HG03039 (cell line): ENCODE data around the gene NOS1AP.
"Not testable (repeated sequence)": the region's sequence is repeated elsewhere in the genome, so short reads cannot be mapped to it uniquely, and the experiment has no call there.

Experiments
- ATAC-seq: cut with Tn5 transposase; IDR thresholded peaks from one replicate; pipeline ENCODE4 v1.9.1; 2021; ENCODE audit warnings: mild to moderate bottlenecking, moderate library complexity; ENCODE audit not compliant: unreplicated experiment

NOS1AP gene

GRCh38 chr1:162396201-162396906, 326.9 kb downstream of the NOS1AP start:
- no peak for ATAC-seq

GRCh38 chr1:162397039-162397448, 327.6 kb downstream of the NOS1AP start:
- ATAC-seq, result no peak

GRCh38 chr1:162397943-162398560, 328.6 kb downstream of the NOS1AP start:
- ATAC-seq, result no peak

GRCh38 chr1:162398999-162399580, 329.6 kb downstream of the NOS1AP start:
- no peak for ATAC-seq

- no peak for ATAC-seq
These were observed 331.4 kb downstream of the NOS1AP start for GRCh38 chr1:162400790-162401355.

GRCh38 chr1:162404550-162405160, 335.2 kb downstream of the NOS1AP start:
- ATAC-seq, result no peak

GRCh38 chr1:162405800-162406199, 336.3 kb downstream of the NOS1AP start:
- no peak for ATAC-seq

- ATAC-seq, result no peak
These were observed 337.3 kb downstream of the NOS1AP start for GRCh38 chr1:162406811-162407210.

GRCh38 chr1:162407539-162407938, 338.0 kb downstream of the NOS1AP start:
- no peak for ATAC-seq

- ATAC-seq, result no peak
These were observed 342.5 kb downstream of the NOS1AP start, which contains the start of gene SH2D1B for GRCh38 chr1:162412002-162412401. SH2D1B (minus strand) TSS chr1:162412136; CDS start chr1:162412016, 120 bp downstream.

GRCh38 chr1:162416215-162416614, 346.7 kb downstream of the NOS1AP start:
- no peak for ATAC-seq

GRCh38 chr1:162416909-162417308, 347.4 kb downstream of the NOS1AP start:
- ATAC-seq, result no peak

GRCh38 chr1:162417650-162418049, 348.2 kb downstream of the NOS1AP start:
- ATAC-seq, result no peak

GRCh38 chr1:162418584-162418983, 349.1 kb downstream of the NOS1AP start:
- not testable (repeated sequence) for ATAC-seq

GRCh38 chr1:162419450-162419931, 350.0 kb downstream of the NOS1AP start:
- ATAC-seq, result not testable (repeated sequence)
